NCI-H345 treated with DMSO at 0.1 percent for 48 hours (cell line): ENCODE data around the gene AVPR1A.
"Not testable (repeated sequence)": the region's sequence is repeated elsewhere in the genome, so short reads cannot be mapped to it uniquely, and the experiment has no call there.

Experiments used
- DNase-seq: peaks from one replicate; lab custom pipeline; 2025; ENCODE audit not compliant: unreplicated experiment; lab: John Stamatoyannopoulos, UW

The AVPR1A gene

GRCh38 chr12:63150713-63151622 is at the start of gene AVPR1A:
AVPR1A (minus strand) TSS chr12:63151201; CDS start chr12:63150836, 365 bp downstream.
- DNase-seq = peak; percentile 46

DNA sequence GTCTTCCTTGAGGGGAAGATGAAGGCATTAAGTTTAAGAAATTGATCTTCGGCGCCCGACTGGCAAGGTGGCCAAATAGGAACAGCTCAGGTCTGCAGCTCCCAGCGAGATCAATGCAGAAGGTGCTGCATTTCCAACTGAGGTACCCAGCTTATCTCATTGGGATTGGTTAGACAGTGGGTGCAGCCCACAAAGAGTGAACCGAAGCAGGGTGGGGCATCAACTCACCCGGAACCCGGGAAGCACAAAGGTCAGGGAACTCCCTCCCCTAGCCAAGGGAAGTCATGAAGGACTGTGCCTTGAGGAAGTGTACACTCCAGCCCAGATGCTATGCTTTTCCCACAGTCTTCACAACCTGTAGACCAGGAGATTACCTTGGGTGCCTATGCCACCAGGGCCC is 45.2 kb upstream of the AVPR1A start:
- no peak for DNase-seq

- DNase-seq = no peak
Observed at GRCh38 chr12:63179224-63179623, 28.2 kb upstream of the AVPR1A start.

DNA sequence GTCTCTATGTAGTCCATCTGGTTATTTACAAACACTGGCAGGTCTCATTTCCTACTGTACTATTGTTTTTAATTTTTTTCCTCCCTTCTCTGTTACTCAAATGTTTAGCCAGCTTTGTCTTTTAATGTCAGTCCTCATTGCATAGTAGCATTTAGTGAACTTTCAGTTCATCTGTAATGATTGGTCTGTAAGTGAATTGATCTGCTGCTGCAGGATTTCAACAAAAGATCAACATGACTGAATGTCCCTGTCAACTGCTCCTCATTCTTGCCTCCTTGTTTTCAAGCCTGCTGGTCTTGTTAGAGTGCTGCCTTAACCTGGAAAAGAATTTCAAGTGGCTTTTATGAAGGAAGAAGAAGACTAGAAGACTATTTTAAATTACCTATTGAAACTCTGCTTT is 19.3 kb upstream of the AVPR1A start:
- DNase-seq = no peak

DNA sequence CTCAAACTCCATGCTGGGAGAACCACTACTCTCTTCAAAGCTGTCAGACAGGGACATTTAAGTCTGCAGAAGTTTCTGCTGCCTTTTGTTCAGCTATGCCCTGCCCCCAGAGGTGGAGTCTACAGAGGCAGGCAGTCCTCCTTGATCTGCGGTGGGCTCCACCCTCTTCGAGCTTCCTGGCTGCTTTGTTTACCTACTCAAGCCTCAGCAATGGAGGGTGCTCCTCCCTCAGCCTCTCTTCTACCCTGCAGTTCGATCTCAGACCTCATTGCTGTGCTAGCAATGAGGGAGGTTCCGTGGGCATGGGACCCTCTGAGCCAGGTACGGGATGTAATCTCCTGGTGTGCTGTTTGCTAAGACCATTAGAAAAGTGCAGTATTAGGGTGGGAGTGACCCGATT is 16.7 kb upstream of the AVPR1A start:
- not testable (repeated sequence) for DNase-seq

GRCh38 chr12:63164911-63165310 is 13.9 kb upstream of the AVPR1A start:
- DNase-seq = peak; percentile 71

GRCh38 chr12:63163541-63163940 is 12.5 kb upstream of the AVPR1A start:
- no peak for DNase-seq

GRCh38 chr12:63155375-63155774 is 4.4 kb upstream of the AVPR1A start:
- no peak for DNase-seq

DNA sequence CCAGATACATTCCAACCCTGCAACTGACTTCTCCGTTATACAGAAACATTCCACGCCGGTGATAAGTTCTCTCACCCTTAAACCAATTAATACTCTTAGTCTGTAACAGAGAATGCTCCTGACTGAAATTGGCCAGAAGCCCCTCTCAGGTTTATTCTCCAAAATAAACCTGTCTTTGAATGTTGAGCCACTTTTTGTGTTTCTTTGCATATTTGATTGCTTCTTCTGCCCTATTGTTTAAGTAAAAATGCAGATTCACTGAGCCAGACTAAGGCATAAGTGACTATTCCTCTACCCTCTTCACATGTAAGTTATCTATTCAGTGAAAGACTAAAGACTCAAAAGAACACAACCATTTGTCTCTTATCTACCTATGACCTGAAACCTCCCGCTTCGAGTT is 3.6 kb upstream of the AVPR1A start:
- DNase-seq = no peak

DNA sequence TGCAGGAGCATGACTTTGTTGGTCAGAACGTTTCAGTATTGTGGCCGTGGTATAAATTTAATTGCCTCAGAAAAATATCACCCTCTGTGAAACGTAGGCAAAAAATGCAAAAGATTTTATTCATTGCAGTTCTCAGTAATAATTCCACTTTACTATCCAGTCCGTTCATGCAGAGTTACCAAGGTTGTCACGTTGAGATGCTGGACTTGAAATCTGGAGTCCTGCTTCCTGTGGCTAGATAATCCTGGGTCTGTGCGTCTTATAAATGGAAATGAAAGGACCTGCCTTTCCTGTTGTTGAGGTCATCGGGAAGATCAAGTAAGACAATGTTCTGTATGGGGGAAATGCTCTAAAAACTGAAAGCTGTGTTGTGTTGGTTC is 1.3 kb upstream of the AVPR1A start:
- no peak for DNase-seq

DNA sequence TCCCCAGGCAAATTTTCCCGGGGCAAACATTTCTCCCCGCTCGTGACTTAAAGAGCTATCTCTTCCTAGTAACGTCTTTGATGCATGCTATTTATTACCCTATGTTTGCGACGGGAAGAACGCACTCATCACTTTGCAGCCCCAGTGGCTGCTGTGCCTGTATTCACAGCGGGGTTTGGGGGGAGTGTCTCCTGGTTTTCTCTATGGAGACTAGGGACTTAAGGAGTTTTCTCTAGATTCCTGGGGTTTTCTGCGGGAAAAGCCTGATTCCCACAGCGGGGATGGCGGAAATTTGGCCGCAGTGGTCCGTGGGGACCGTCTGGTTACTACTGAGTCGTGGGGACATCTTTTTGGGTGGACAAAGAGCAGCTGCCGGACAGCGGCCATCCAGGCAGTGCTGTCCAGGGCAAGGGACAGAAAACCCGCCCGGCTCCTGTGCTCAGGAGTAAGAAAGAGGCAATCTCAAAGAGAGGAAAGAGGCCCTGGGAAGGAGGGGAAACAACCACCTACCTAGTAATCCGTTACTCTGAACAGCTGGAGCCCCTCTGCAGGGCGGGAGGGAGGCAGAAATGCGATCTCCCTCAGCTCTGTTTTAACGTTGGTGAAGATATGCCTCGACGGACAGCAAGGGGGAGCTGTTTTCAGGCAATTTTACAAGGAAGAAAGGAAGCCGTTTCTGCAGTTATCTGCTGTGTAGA is 771 bp upstream of the AVPR1A start:
- DNase-seq = peak; percentile 76

- DNase-seq = no peak
Observed at GRCh38 chr12:63149909-63150712, 890 bp downstream of the AVPR1A start.

- DNase-seq = no peak
Observed at GRCh38 chr12:63144556-63144955, 6.4 kb downstream of the AVPR1A start.

DNA sequence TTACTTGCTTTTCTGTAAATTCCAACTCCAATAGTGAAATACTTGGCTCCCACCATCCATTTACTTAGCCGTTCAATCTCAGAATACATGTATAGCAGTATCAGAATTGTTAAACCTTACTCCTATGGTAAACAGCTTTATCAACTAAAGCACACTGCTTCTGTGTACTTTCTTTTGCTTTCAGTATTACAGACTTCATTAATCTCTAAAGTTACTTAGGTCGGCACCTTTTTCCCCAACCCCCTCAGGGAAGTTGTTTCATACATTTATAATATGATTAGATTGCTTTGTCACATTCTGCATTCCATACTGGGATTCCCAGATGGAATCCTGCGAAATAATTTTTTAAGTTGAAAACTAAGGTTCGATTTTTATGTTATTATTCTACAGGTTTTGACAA is 12.5 kb downstream of the AVPR1A start:
- DNase-seq = no peak

- no peak for DNase-seq
Observed at GRCh38 chr12:63133981-63134380, 17.0 kb downstream of the AVPR1A start.

DNA sequence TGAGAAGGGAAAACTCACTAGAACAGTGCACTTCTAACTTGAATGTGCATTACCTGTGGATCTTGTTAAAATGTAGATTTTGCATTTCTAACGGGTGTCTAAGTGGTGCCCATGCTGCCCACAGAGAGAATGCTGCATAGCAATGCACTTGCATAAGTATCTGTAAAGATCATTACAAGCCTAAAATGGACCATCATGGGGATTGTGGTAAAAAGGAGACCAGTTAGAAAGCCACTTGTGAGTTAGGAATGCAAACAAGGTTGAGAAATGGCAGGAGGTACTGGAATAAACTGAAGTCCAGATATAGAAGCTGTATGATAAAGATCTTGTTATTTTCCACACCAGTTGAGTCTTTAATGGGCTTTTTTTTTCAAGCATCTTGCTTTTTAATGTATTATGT is 18.8 kb downstream of the AVPR1A start:
- DNase-seq = no peak

GRCh38 chr12:63129927-63130326 is 21.1 kb downstream of the AVPR1A start:
- DNase-seq = no peak

GRCh38 chr12:63124778-63125177 is 26.2 kb downstream of the AVPR1A start:
- DNase-seq = no peak

DNA sequence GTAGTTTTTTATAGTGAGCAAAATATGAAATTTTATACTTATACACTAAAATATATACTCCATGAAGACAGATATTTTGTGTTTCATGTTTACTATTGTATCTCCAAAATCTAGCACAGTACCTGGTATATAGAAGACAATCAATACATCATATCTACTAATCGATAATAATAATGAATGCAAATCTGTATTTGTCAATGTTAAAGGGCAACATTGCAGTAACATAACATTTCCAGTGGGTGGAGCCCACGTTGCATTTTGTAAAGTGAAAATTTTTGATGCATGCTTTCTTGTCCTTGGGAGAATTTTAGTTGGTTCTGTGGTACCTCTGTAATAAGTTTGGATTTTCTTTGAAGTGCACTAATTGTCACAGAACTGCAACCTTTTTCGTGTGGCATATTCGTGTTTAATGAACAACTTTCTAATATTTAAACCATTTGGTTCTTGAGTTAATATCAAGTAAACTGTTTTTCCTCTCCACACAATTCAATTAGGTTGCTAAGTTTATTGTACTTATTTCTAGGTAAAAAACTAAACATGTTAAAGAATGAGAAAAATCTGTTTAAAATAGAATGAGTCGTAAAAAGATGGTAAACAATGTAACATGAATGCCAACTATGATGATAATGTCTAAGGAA is 47.4 kb downstream of the AVPR1A start:
- peak; percentile 5 for DNase-seq

DNA sequence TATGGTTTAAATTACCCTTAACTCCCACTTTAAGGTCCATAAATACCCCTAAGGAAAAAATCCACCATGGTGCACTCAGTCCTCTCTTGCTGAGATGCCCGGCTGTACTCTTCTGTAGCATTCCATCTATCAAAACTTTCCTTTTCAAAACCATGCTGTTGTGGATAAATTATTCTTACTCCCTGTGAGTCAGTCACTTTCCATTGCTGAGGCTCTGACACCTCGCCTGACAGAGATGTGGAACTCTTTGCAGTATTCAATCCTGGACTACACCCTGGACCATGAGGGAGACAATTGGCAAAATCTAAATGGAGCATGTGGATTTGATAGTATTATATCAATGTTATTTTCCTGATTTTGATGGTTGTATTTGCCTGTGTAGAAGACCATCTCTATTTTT is 49.1 kb downstream of the AVPR1A start:
- no peak for DNase-seq

DNA sequence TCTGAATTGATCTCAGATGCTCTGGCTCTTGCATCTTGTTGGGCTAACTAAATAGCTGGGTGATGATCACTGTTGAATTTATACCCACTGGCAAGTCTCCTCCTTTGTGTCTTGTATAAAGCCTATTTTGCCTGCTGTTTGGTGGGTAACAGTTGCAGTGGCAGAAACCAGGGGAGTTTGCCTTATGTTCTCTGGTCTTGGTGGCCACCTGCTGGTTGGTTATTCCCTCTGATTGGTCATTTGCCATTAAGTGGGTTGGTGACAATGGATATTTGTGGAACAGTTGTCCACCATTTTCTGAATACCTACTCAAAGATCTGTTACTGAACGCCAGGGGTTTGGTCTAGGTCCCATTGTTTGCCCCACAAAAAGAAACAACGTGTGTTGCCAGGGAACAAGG is 52.1 kb downstream of the AVPR1A start:
- DNase-seq = no peak
